RWPE1 (cell line): ENCODE measurements around the gene DUSP22.

Source experiments
- CTCF ChIA-PET: fragments of 350-600 bp; sonication (Branson Sonifier 250); formaldehyde crosslinking; extraction: SDS; loops from one replicate; lab custom pipeline; 2021; lab: Yijun Ruan, JAX
- POLR2A ChIA-PET: fragments of 400-600 bp; formaldehyde crosslinking; extraction: SDS; loops from one replicate; lab custom pipeline; 2020; ENCODE audit warnings: antibody characterized with exemption; ENCODE audit not compliant: low non-redundant PET; lab: Yijun Ruan, JAX
- DNase-seq: peaks from one replicate; pipeline ENCODE4 v3.0.0; 2012; ENCODE audit warnings: low spot score
- H3K27ac ChIP-seq: fragments of 450-650 bp; 2 replicates; pipeline ENCODE4 v1.5.1; 2017
- TF ChIP-seq, protein P1 (sequence below): fragments of 450-650 bp; conservative IDR thresholded peaks from 2 replicates; pipeline ENCODE4 v1.5.1; 2017; ENCODE audit warnings: low read depth, mild to moderate bottlenecking

Gene DUSP22

DNA sequence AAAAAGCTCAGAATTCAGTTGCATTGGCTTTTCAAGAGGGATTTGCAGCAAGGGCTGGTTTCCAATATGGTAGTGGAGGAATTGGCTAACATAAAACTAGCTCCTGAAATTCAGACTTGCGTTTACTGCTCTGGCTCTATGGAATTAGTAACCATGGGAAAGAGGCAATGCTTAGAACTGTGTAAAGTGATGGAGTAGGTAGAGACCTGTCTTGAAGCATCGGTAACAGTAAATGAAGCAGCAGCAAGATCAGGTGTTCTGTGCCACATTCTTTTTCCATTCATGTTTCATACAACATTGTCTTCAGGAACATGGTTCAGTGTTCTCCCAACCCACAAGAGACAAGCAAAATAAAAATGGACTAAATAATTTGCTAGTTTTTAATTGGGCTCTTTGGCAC is 105.8 kb downstream of the DUSP22 start:
- no peak for DNase-seq
- TF ChIP-seq, protein P1, sequence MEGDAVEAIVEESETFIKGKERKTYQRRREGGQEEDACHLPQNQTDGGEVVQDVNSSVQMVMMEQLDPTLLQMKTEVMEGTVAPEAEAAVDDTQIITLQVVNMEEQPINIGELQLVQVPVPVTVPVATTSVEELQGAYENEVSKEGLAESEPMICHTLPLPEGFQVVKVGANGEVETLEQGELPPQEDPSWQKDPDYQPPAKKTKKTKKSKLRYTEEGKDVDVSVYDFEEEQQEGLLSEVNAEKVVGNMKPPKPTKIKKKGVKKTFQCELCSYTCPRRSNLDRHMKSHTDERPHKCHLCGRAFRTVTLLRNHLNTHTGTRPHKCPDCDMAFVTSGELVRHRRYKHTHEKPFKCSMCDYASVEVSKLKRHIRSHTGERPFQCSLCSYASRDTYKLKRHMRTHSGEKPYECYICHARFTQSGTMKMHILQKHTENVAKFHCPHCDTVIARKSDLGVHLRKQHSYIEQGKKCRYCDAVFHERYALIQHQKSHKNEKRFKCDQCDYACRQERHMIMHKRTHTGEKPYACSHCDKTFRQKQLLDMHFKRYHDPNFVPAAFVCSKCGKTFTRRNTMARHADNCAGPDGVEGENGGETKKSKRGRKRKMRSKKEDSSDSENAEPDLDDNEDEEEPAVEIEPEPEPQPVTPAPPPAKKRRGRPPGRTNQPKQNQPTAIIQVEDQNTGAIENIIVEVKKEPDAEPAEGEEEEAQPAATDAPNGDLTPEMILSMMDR, result no peak
- POLR2A ChIA-PET, result no interaction called here
- CTCF ChIA-PET, result interaction anchor here (0.6 to 0.7 kb wide), 2 partner anchors 10 kb away, joined by 3 read pairs; no protein-coding TSS in a partner anchor
- no peak overlapping the region for H3K27ac ChIP-seq

DNA sequence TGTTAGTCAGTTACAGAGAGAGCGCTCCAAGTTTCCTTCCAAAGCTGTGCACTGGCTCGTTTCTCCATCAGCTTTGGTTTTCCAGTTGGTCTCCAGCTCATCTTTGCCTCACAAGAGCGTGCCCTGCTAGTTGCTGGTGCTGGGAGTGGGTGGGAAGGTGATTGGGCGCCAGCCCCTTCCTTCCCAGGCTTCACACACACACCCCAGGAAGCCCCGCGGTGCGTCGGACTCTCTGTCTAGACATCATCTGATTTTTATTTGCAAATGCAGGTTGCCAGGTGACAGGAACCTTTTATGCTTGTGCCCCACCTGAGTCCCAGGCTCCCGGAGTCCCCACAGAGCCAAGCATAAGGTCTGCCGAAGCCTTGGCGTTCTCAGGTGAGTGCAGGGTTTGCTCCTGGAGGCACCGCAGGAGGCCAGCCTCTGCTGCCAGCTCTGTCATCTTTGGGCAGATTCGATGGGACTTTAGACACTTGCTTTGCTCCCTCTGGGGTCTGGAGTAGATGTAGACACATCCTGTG is 106.3 kb downstream of the DUSP22 start:
- DNase-seq, result no peak
- TF ChIP-seq, protein P1, result no peak
- ChIA-PET POLR2A (no interaction called here), CTCF (interaction anchor here (1.2 kb wide), 1 partner anchor 11 kb away, joined by 3 read pairs; no protein-coding TSS in a partner anchor)
- no peak overlapping the region for H3K27ac ChIP-seq

DNA sequence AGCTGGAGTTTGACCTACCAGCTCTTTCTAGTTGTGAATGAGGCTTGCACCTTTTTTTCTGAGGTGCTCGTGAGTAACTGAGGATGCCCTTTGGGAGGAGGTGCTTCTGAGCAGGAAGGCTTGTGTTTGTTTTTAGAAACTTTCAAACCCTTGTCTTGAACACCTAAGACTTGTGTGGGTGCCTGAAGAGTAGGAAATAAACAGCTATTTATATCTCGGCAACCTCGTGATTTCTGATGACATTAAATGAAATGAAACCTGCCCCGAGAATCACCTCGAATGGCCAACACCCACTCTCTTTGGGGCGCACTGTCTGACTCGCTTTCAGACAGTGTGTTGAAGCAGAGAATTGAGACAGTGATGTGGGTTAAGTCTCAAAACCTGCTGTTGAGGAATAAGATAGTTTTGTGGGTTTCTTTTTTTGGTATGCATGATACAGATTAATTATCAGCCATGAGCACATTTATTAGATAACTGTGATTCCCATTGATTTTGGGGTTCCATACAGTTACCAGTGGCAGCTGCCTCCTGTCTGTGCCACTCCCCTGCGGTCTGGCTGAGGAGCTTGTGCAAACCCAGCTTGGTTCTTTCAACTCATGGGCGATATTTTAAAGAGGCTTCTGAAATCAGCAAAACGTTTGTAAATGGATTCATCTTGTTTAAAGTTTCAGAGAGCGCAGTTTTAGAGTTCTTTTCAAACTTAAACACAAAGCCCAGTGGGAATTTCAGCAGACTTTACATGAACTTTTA is 107.7 kb downstream of the DUSP22 start:
- no peak for DNase-seq
- ChIA-PET CTCF (interaction anchor here (0.6 to 1.2 kb wide), 2 partner anchors 11 to 12 kb away, joined by 3 to 5 read pairs; no protein-coding TSS in a partner anchor), POLR2A (no interaction called here)
- H3K27ac ChIP-seq, result no peak overlapping the region
- TF ChIP-seq, protein P1, result no peak

DNA sequence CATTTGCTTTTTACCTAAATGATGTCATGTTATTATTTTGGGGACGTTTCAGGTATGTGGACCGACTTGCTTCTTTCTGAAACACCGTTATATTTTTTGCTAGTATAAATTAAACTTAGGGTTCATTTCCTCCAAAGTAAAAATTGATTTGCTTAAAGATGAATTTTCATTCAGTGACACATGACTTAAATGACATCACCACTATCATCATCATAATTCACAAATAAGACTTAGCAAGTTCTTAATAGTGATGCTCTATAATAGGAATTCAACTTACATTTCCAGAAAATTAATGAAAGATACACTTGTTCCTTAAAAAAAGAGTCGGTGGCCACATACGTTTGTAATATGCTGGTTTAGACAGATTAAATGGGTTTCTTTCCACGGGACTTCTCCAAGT is 108.5 kb downstream of the DUSP22 start:
- ChIA-PET POLR2A (no interaction called here), CTCF (no interaction called here)
- H3K27ac ChIP-seq, result no peak overlapping the region
- TF ChIP-seq, protein P1, result no peak
- no peak for DNase-seq
